ENCODE measurements around the gene ZSWIM7. TPM values are rescaled to one million over a fixed set of nuclear protein-coding genes. Genes with fewer than 3 reads are reported as not detected.
A peak's percentile ranks its signal among the peaks of the same experiment; 100 is the strongest.

Gene ZSWIM7
- total RNA-seq, 2 donors from 2014 or later, result 14.5 to 20.9 TPM

DNA sequence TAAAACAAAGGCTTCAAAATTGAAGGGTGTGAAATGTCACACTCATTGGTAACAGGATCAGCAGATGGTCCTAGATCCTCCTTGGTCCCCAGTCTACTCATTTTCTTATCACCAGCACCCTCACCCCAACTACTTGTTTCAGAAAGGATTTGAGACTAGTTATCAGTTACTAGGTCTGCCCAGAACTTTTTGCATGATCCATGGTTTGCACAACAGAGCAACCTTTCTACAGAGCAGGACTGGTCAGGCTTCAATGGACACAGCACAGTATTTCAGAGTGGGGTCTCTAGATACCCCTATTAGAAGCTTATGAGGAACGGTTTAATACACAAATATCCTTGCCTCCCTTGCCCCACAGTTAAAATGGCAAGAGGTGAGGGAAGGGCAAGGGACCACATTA is 25.7 kb upstream of the ZSWIM7 start:
- Histone ChIP-seq H3K4me3 (no peak overlapping the region), H3K36me3 (peaks cover 60% of the 10 kb centered on the region), H3K27ac (no peak overlapping the region), H3K9me3 (no peaks in the 10 kb centered on the region), H3K4me1 (peaks cover 0 to 11% of the 10 kb centered on the region in 2 donors), H3K27me3 (no peaks in the 10 kb centered on the region)
- DNase-seq (ENCODE audit: low spot score), result no peak
- TF ChIP-seq, protein P1, sequence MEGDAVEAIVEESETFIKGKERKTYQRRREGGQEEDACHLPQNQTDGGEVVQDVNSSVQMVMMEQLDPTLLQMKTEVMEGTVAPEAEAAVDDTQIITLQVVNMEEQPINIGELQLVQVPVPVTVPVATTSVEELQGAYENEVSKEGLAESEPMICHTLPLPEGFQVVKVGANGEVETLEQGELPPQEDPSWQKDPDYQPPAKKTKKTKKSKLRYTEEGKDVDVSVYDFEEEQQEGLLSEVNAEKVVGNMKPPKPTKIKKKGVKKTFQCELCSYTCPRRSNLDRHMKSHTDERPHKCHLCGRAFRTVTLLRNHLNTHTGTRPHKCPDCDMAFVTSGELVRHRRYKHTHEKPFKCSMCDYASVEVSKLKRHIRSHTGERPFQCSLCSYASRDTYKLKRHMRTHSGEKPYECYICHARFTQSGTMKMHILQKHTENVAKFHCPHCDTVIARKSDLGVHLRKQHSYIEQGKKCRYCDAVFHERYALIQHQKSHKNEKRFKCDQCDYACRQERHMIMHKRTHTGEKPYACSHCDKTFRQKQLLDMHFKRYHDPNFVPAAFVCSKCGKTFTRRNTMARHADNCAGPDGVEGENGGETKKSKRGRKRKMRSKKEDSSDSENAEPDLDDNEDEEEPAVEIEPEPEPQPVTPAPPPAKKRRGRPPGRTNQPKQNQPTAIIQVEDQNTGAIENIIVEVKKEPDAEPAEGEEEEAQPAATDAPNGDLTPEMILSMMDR (IDR thresholded peaks at IDR 0.05), result no peak

DNA sequence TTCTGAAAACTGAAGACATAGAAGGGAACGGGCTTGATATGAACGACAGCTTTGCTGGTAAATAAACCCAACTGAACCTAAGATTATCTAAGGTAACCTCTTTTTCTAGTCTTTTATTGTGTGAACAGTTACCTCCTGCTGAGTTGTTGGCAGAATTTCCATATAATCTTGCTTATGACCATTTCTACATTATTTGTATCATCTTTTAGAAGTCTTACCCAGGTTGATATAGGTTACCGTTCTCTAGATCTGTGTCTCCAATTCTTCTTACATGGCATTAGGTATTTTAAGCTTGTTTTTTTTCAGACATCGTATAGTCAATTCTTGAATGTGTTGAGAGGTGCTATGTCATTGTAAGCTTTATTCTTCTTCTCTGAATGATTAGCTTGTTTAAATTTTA is 24.4 kb upstream of the ZSWIM7 start:
- Histone ChIP-seq H3K4me1 (peaks cover 0 to 11% of the 10 kb centered on the region in 2 donors), H3K27me3 (no peaks in the 10 kb centered on the region), H3K4me3 (no peak overlapping the region), H3K27ac (no peak overlapping the region), H3K9me3 (no peaks in the 10 kb centered on the region), H3K36me3 (peaks cover 52% of the 10 kb centered on the region)
- DNase-seq (ENCODE audit: low spot score), result no peak
- TF ChIP-seq, protein P1 (IDR thresholded peaks at IDR 0.05), result no peak

DNA sequence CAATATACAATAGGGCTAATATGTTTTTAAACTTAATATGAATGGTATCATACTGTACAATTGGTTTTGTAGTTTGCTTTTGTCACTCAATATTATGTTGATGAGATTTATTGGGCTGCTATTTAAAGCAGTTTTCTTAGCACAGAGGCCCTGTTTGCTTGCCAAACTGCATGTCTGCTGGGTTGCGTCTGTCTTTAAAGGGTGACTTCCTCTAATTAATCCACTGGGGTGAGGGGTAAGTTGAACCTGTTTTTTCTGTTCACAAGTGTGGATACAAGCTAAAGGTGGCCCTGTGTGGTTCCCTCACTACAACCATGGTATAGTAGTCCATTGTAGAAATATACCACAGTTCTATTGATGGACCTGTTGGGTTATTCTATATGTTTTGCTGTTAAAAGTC is 19.8 kb upstream of the ZSWIM7 start:
- no peak for DNase-seq (ENCODE audit: low spot score)
- Histone ChIP-seq H3K4me1 (peaks cover 0 to 6% of the 10 kb centered on the region in 2 donors), H3K9me3 (no peaks in the 10 kb centered on the region), H3K36me3 (peaks cover 24% of the 10 kb centered on the region), H3K4me3 (no peak overlapping the region), H3K27me3 (no peaks in the 10 kb centered on the region), H3K27ac (no peak overlapping the region)
- TF ChIP-seq, protein P1 (IDR thresholded peaks at IDR 0.05), result no peak

DNA sequence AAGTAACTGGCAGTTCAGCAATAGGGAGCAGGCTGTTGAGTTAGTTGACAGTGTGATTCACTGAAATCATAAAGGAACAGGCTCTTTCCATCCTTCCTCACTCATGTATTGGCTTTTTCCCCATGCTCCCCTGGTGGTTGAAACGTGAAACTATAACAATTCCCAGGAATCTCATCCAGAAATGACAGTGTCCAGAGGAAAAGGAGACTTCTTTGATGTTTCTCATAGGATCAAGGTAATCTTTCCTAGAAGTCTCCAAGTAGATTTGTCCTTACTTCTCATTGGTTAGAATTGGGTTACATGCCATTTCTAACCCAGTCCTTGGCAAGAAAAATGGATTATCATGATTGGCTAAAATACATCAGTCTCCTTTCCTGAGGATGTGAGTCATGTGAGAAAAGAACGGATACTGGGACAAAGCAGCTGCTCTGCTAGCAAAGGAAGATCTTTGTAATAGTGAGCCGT is 14.5 kb upstream of the ZSWIM7 start:
- Histone ChIP-seq H3K27me3 (no peaks in the 10 kb centered on the region), H3K9me3 (no peaks in the 10 kb centered on the region), H3K36me3 (peaks cover 30% of the 10 kb centered on the region), H3K4me3 (no peak overlapping the region), H3K4me1 (peaks cover 0 to 15% of the 10 kb centered on the region in 2 donors), H3K27ac (peak overlapping the region; percentile 20 to 36)
- DNase-seq (ENCODE audit: low spot score), result no peak
- TF ChIP-seq, protein P1 (IDR thresholded peaks at IDR 0.05), result peak in 1 of 2 donors; percentile 58

DNA sequence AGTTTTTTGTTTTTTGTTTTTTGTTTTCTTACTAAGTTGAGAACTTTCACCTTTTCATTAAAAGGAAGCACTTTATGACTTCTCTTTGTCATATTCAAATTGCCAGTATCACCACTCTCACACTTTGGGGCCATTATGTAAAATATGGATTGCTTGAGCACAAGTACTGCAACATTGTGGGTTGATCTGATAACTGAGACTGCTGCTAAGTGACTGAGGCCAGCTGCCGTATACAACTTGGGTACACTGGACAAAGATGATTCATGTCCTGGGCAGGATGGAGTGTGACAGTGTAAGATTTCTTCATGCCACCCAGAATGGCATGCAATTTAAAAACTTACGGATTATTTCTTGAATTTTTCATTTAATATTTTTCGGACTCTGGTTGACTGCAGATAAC is 7.9 kb upstream of the ZSWIM7 start:
- peaks cover 0 to 8% of the 10 kb centered on the region in 2 donors for H3K4me1 ChIP-seq
- H3K36me3 ChIP-seq, result peaks cover 79% of the 10 kb centered on the region
- TF ChIP-seq, protein P1 (IDR thresholded peaks at IDR 0.05), result no peak
- no peaks in the 10 kb centered on the region for H3K27me3 ChIP-seq
- no peak for DNase-seq (ENCODE audit: low spot score)
- H3K27ac ChIP-seq, result no peak overlapping the region
- no peaks in the 10 kb centered on the region for H3K9me3 ChIP-seq
- H3K4me3 ChIP-seq, result no peak overlapping the region

DNA sequence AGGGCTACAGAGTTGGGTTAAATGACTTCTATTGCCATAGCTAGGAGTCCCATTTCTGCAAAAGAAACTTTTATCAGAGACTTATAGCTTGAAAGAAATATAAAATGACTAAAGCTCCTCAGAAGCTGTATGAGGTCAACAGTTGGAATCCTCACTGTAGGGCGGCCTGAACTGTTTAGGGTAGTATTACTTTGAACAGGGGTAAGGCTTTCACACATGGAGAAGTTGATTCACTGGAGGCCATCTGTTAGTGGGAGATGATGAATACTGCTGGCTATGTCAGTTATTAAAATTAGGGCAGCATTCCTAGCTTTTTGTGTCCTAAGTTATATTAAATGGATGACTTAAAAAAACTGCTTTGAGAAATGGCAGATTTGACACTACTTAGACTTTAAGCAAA is 6.1 kb upstream of the ZSWIM7 start:
- no peak for DNase-seq (ENCODE audit: low spot score)
- Histone ChIP-seq H3K27me3 (no peaks in the 10 kb centered on the region), H3K27ac (no peak overlapping the region), H3K4me3 (no peak overlapping the region), H3K9me3 (no peaks in the 10 kb centered on the region), H3K36me3 (peaks cover 76% of the 10 kb centered on the region), H3K4me1 (peaks cover 0 to 17% of the 10 kb centered on the region in 2 donors)
- TF ChIP-seq, protein P1 (IDR thresholded peaks at IDR 0.05), result no peak

All from right atrium auricular region (tissue), 2 donors.